ENCODE measurements around the gene COL21A1. TPM values are rescaled to one million over a fixed set of nuclear protein-coding genes. Genes with fewer than 3 reads are reported as not detected.

COL21A1 gene
- total RNA-seq, 1 experiment from 2014 or later: 1.8 TPM

DNA sequence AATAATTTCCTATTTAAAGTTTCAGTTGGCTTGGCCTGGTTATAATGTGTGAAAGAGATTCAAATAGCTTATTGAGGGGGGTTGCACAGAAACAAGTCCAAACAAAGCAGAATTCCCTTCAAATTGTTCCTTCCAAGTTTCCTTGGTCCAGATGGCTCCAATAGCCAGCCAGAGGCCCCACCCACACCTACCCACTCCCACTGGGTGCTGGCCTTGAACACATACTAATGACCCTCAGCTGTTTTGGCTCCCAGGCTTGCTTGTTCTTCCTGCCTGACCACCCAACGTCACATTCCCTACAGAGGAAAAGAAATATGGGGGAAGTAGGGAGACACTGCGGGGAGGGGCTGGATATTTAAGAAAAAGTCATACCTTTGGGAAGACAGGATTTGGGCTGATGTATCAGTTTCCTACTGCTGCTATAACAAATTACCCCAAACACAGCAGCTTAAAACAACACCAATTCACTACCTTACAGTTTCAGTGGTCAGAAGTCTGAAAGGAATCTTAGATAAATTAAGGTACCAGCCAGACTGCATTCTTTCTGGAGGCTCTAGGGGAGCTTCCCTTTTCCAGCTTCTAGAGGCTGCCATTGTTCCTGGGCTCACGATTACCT lies 95.7 kb downstream of the COL21A1 start:
- no peak for DNase-seq
- no peak overlapping the region for H3K9ac ChIP-seq (ENCODE audit: extremely low read depth, insufficient read length, low read length)
- no peak overlapping the region for H3K14ac ChIP-seq (ENCODE audit: insufficient read depth, low read length)
- no peak overlapping the region for H4K8ac ChIP-seq (replicated peaks; ENCODE audit: insufficient read length, low read depth, low read length)
- no peak overlapping the region for H3K4ac ChIP-seq (ENCODE audit: low read depth, low read length)
- no peak overlapping the region for H2BK15ac ChIP-seq (ENCODE audit: low read depth, low read length)
- H2BK12ac ChIP-seq (ENCODE audit: insufficient read length, low read depth, low read length): no peak overlapping the region
- no peak overlapping the region for H3T11ph ChIP-seq (ENCODE audit: low read length)
- H3K18ac ChIP-seq (ENCODE audit: insufficient read length, low read depth, low read length): no peak overlapping the region
- no peak overlapping the region for H2AFZ ChIP-seq (ENCODE audit: low read length)
- H3K27ac Mint-ChIP-seq: no peak overlapping the region
- no peak overlapping the region for H4K5ac ChIP-seq (ENCODE audit: insufficient read length, low read depth, low read length)
- H3K36me3 Mint-ChIP-seq (ENCODE audit: insufficient read depth in 1 of 3, low read depth in 3 of 3): peaks cover 4 to 25% (median 8%) of the 10 kb centered on the region in 3 experiments; a peak in 6 of 7 replicates
- TF ChIP-seq, protein P1, sequence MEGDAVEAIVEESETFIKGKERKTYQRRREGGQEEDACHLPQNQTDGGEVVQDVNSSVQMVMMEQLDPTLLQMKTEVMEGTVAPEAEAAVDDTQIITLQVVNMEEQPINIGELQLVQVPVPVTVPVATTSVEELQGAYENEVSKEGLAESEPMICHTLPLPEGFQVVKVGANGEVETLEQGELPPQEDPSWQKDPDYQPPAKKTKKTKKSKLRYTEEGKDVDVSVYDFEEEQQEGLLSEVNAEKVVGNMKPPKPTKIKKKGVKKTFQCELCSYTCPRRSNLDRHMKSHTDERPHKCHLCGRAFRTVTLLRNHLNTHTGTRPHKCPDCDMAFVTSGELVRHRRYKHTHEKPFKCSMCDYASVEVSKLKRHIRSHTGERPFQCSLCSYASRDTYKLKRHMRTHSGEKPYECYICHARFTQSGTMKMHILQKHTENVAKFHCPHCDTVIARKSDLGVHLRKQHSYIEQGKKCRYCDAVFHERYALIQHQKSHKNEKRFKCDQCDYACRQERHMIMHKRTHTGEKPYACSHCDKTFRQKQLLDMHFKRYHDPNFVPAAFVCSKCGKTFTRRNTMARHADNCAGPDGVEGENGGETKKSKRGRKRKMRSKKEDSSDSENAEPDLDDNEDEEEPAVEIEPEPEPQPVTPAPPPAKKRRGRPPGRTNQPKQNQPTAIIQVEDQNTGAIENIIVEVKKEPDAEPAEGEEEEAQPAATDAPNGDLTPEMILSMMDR (conservative IDR thresholded peaks at IDR 0.05): no peak
- H3K79me2 ChIP-seq (ENCODE audit: insufficient read depth, low read length): no peaks in the 10 kb centered on the region
- H2BK120ac ChIP-seq (ENCODE audit: low read depth, low read length, poor library complexity, severe bottlenecking): no peak overlapping the region
- no peaks in the 10 kb centered on the region for H3K79me1 ChIP-seq (ENCODE audit: insufficient read depth, low read depth, low read length, poor library complexity, severe bottlenecking)
- H2BK5ac ChIP-seq (ENCODE audit: insufficient read length, low read length): no peak overlapping the region
- no peak overlapping the region for H2AK5ac ChIP-seq (ENCODE audit: insufficient read length, low read length)
- no peak overlapping the region for H3K27ac ChIP-seq (ENCODE audit: insufficient read length, low read depth, low read length)
- H3K56ac ChIP-seq (ENCODE audit: insufficient read length, low read depth, low read length): no peak overlapping the region
- H4K20me1 ChIP-seq (ENCODE audit: control insufficient read depth, insufficient read depth, insufficient read length): no peaks in the 10 kb centered on the region
- H4K91ac ChIP-seq (ENCODE audit: insufficient read length, low read depth, low read length): no peak overlapping the region
- H3K4me1 Mint-ChIP-seq: no peaks in the 10 kb centered on the region
- WGBS (ENCODE audit: extremely low coverage, insufficient read length, low lambda C conversion rate): no CpG with 5 or more reads among the region's 3 CpGs
- H3K23ac ChIP-seq (ENCODE audit: insufficient read length, low read depth, low read length): no peak overlapping the region
- no peaks in the 10 kb centered on the region for H3K4me1 ChIP-seq (ENCODE audit: insufficient read depth, low read length)
- H2BK20ac ChIP-seq (ENCODE audit: low read depth, low read length, poor library complexity, severe bottlenecking): no peak overlapping the region
- H3K4me2 ChIP-seq (ENCODE audit: insufficient read depth, insufficient read length, low read length): no peak overlapping the region
- H3K27me3 ChIP-seq (ENCODE audit: insufficient read depth, low read length): no peaks in the 10 kb centered on the region
- H3K4me3 Mint-ChIP-seq: no peak overlapping the region
- H3K9me3 ChIP-seq (ENCODE audit: control insufficient read depth, low read depth, low read length): no peaks in the 10 kb centered on the region
- no peaks in the 10 kb centered on the region for H3K27me3 Mint-ChIP-seq (ENCODE audit: low read depth)
- H3K23me2 ChIP-seq (ENCODE audit: insufficient read length, low read depth, low read length, poor library complexity, severe bottlenecking): no peaks in the 10 kb centered on the region
- H3K9me3 Mint-ChIP-seq: peaks cover 16 to 20% of the 10 kb centered on the region in 2 experiments
